ENCODE measurements around the gene SPAG4. TPM values are rescaled to one million over a fixed set of nuclear protein-coding genes. Genes with fewer than 3 reads are reported as not detected.

Gene SPAG4
- polyA plus RNA-seq, 1 donor from 2014 or later: 1.9 TPM

DNA sequence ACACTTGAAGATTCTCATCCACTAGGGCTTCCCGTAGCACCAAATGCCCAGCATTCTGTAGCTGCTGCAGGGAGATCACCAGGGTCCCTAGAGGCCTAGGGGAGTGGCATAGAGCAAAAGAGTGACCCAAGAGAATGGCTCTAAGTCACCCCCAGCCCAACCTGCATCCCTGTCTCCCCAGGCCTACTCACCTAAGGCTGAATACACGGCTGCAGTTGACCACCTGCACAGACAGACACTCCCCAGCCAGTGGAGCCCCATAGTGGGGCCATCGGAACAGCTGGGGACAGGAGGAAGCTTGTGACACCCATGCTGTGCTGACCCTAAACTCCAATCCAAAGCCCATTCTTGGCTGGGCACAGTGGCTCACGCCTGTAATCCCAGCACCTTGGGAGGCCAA lies 9.5 kb upstream of the SPAG4 start:
- no peaks in the 10 kb centered on the region for H3K9me3 Mint-ChIP-seq
- H3K36me3 Mint-ChIP-seq: no peaks in the 10 kb centered on the region
- peaks cover 2 to 11% (median 8%) of the 10 kb centered on the region in 3 donors for H3K4me1 Mint-ChIP-seq
- no peak overlapping the region for H3K4me3 Mint-ChIP-seq
- H3K27ac Mint-ChIP-seq: no peak overlapping the region
- peaks cover 2% of the 10 kb centered on the region for H3K27me3 Mint-ChIP-seq

DNA sequence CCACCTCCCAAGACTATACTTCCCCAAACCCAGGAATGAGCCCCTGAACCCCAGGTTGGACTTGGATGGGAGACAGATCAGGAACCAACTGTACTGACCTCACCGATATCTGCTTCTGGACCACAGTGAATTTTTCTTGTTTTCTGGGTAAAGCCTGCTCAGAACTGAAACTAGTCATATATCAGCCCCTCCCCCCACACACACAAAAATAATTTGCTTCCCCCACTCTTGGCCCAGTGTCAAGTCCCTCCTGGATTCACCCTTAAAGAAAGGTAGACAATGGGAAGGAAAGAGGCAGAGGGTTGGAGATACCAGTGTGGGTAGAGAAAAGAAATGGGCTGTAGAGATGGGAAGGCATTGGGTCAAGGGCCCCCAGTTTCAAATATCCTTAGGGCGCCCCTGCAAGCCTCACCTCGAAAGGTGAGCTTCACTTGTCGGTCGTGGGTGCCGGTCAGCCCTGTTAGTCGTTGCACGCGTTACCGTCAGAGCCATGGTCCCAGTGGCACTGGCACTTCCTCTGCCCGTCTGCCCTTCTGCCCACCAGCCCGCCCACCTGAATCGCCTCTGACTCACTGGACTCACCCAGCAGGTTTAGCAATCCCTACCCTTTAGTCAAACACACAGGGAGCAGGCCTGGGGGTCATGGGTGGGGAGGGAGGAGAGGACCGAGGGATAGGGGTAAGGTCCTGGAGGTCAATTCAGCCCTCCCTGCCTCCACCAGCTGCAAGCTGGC lies 8.5 kb upstream of the SPAG4 start:
- H3K36me3 Mint-ChIP-seq: no peaks in the 10 kb centered on the region
- H3K27me3 Mint-ChIP-seq: no peaks in the 10 kb centered on the region
- H3K4me1 Mint-ChIP-seq: peaks cover 4 to 12% (median 9%) of the 10 kb centered on the region in 3 donors
- H3K4me3 Mint-ChIP-seq: no peak overlapping the region
- no peaks in the 10 kb centered on the region for H3K9me3 Mint-ChIP-seq
- H3K27ac Mint-ChIP-seq: no peak overlapping the region

DNA sequence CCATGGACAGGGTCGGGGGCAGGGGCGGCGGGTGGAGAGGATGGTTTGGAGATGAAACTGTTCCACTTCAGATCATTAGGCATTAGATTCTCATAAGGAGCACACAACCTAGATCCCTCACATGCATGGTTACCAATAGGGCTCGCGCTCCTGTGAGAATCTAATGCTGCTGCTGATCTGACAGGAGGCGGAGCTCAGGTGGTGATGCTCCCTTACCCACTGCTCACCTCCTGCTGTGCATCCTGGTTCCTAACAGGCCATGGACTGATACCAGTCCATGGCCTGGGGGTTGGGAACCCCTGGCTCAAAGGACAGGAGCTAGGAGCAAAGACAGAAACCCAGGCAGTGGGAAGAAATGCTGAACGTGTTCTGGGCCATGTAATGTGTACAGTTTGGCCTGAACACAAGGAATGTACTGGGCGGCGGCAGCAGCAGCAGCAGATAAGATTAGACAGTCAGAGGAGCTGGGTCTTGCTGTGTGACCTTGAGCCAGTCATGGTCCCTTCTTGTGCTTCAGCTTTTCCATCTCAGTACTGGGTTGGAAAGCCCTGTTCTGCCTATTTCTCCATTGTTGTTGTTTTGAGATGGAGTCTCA lies 4.7 kb upstream of the SPAG4 start:
- no peaks in the 10 kb centered on the region for H3K9me3 Mint-ChIP-seq
- H3K4me1 Mint-ChIP-seq: peaks cover 0 to 13% (median 11%) of the 10 kb centered on the region in 3 donors
- peak overlapping the region in 1 of 4 donors; percentile 54 for H3K4me3 Mint-ChIP-seq
- peaks cover 2% of the 10 kb centered on the region for H3K27me3 Mint-ChIP-seq
- H3K27ac Mint-ChIP-seq: peak overlapping the region in 2 of 3 donors; percentile 91 to 97
- H3K36me3 Mint-ChIP-seq: no peaks in the 10 kb centered on the region

DNA sequence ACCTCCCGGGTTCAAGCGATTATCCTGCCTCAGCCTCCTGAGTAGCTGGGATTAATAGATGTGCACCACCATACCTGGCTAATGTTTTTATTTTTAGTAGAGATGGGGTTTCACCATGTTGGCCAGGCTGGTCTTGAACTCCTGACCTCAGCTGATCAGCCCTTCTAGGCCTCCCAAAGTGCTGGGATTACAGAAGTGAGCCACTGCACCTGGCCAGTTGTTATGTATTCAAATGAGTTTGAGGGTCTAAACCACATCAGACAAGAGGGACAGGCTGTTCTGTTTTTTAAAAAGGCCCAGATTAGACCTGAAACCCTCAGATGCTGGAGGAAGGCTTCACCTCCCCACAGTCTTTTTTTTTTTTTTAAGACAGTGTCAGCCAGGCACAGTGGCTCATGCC lies 4.1 kb upstream of the SPAG4 start:
- Mint-ChIP-seq H3K27ac (peak overlapping the region in 2 of 3 donors; percentile 91 to 97), H3K27me3 (peaks cover 2% of the 10 kb centered on the region), H3K9me3 (no peaks in the 10 kb centered on the region), H3K36me3 (no peaks in the 10 kb centered on the region), H3K4me1 (peaks cover 4 to 14% (median 11%) of the 10 kb centered on the region in 3 donors), H3K4me3 (peak overlapping the region in 3 of 4 donors; percentile 75 to 83 (median 82))

DNA sequence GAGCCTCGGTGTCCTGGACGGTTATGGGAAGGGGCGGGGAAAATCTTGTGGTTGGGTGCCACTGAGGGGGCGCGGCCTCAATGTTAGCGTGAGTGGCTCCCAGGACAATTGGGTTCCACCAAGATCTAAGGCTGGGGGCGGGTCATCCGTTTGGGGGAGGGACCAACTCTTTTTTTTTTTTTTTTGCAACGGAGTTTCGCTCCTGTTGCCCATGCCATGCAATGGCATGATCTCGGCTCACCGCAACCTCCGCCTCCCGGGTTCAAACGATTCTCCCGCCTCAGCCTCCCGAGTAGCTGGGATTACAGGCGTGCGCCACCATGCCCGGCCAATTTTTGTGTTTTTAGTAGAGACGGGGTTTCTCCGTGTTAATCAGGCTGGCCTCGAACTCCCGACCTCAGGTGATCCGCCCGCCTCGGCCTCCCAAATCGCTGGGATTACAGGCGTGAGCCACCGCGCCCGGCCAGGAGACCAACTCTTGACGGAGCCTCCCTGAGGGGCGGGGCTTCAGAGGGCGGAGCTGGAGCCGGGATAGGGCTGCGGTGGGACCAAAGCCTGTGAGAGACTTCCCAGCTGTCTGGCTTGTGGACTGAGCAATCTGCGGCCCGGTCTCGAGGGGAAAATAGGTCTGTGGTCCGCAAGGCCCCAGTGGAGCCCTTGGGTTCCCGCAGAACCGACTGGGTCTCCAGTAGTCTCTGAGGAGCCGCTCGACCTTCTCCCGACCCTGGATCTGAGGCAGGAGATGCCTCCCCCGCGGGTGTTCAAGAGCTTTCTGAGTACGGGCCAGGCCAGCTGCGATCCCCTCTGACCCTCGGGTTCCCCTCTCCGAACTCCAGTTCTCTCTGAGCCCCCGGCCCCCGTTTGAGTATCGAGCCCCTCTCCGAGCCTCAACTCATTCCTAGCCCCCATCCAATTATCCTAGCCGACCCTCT lies 1.1 kb downstream of the SPAG4 start:
- no peaks in the 10 kb centered on the region for H3K9me3 Mint-ChIP-seq
- peak overlapping the region; percentile 83 to 100 (median 96) for H3K27ac Mint-ChIP-seq
- peak overlapping the region; percentile 81 to 95 (median 90) for H3K4me3 Mint-ChIP-seq
- peaks cover 17 to 28% (median 21%) of the 10 kb centered on the region in 3 donors for H3K4me1 Mint-ChIP-seq
- H3K27me3 Mint-ChIP-seq: peaks cover 15% of the 10 kb centered on the region
- no peaks in the 10 kb centered on the region for H3K36me3 Mint-ChIP-seq

DNA sequence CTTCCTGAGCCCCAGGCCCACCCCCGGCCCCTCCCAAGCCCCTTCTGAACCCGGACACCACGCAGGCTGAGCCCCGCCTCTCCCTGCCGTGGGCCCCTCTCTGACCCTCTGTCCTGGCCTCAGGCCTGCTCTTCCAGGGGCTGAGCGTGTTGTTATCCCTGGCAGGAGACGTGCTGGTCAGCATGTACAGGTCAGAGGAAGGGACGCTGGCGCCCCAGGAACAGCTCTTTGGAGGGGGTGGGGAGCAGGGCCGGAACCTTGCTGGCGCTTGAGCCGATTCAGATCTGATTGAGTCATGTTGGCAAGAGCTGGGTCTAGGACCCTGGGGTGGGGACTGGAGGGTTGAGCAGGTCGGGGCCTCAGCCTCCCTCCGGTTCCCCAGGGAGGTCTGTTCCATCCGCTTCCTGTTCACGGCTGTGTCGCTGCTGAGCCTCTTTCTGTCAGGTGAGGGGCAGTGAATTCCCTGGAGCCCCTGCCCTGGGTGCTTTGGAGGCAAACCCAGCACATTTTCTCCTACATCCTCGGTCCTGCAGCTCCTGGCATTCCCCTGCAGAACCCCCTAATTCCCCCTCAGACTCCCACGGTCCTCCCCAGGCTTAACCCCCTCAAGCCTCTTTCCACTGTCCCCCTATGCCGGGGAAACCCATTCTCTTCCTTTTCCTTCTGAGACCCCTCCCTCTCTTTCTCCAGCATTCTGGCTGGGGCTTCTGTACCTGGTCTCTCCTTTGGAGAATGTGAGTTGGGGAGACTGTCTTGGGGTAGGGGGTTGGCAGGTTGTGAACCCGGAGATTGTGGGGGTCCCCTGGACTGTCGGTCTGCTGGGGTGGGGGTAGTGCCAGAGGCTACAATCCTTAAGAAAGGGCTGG lies 2.0 kb downstream of the SPAG4 start:
- H3K27ac Mint-ChIP-seq: peak overlapping the region; percentile 10 to 100 (median 96)
- no peaks in the 10 kb centered on the region for H3K36me3 Mint-ChIP-seq
- H3K4me1 Mint-ChIP-seq: peaks cover 15 to 26% (median 21%) of the 10 kb centered on the region in 3 donors
- peak overlapping the region; percentile 81 to 95 (median 90) for H3K4me3 Mint-ChIP-seq
- no peaks in the 10 kb centered on the region for H3K9me3 Mint-ChIP-seq
- peaks cover 15% of the 10 kb centered on the region for H3K27me3 Mint-ChIP-seq

DNA sequence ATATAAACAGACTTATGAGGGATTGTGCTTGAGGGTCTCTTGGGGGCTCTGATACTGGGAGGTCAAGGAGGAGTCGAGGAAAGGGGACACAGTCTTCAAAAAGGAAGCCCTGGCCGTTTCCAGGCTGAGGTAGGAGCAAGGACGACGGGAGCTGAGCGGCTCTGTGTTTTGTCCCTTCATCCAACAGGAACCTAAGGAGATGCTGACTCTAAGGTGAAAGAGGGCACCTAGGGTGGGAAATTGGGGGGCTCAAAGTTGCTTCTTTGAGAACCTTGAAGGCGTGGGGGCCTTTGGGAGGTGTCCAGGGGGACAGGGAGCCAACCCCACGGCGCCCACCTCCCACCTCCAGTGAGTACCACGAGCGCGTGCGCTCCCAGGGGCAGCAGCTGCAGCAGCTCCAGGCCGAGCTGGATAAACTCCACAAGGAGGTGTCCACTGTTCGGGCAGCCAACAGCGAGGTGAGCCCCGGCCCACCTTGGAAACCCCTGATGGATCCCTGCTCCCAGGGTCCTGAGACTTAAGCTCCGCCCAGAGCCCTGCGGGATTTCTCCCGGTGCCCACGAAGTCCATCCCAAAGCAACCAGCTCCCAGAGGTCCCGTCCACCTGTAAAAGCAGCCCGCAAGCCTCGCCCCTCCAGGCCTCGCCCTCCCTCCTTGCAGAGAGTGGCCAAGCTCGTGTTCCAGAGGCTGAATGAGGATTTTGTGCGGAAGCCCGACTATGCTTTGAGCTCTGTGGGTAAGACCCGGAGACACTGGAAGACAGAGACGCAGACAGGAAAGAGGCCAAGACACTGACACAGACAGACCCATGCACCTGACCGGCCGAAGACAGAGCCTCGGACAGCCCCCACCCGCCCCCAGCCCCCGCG lies 2.9 kb downstream of the SPAG4 start:
- H3K27me3 Mint-ChIP-seq: peaks cover 15% of the 10 kb centered on the region
- peaks cover 15 to 26% (median 21%) of the 10 kb centered on the region in 3 donors for H3K4me1 Mint-ChIP-seq
- peak overlapping the region; percentile 81 to 96 (median 92) for H3K4me3 Mint-ChIP-seq
- no peaks in the 10 kb centered on the region for H3K36me3 Mint-ChIP-seq
- H3K9me3 Mint-ChIP-seq: no peaks in the 10 kb centered on the region
- H3K27ac Mint-ChIP-seq: peak overlapping the region in 2 of 3 donors; percentile 87 to 96

DNA sequence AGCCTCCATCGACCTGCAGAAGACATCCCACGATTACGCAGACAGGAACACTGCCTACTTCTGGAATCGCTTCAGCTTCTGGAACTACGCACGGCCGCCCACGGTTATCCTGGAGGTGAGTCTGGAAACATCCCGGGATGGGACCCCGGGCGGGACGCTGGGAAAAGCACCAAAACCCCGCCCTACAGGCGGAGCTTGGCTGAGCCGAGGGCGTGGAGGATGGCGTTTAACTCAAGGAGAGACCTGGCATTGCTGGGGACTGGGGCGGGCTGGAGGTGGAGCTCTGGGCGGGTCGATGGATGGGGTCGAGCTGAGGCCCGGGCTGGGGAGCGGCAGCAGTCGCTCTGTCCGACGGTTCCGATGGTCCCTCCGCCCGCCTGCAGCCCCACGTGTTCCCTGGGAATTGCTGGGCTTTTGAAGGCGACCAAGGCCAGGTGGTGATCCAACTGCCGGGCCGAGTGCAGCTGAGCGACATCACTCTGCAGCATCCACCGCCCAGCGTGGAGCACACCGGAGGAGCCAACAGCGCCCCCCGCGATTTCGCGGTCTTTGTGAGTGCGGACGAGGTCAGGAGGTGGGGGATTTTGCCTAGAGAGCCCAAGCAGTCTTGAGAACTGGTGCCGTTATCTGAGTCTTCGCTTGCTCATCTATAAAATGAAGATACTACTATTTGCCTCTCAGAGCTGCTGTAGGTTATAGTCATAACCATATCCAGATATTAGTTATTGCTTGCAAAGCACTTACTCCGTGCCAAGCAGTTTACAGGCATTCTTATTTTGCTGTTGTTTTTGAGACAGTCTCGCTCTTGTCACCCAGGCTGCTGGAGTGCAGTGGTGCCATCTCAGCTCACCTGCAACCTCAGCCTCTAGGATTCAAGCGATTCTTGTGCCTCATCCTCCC lies 3.8 kb downstream of the SPAG4 start:
- Mint-ChIP-seq H3K36me3 (no peaks in the 10 kb centered on the region), H3K4me1 (peaks cover 15 to 24% (median 21%) of the 10 kb centered on the region in 3 donors), H3K9me3 (no peaks in the 10 kb centered on the region), H3K27ac (peak overlapping the region; percentile 87 to 96 (median 89)), H3K27me3 (peaks cover 15% of the 10 kb centered on the region), H3K4me3 (peak overlapping the region; percentile 81 to 96 (median 92))

DNA sequence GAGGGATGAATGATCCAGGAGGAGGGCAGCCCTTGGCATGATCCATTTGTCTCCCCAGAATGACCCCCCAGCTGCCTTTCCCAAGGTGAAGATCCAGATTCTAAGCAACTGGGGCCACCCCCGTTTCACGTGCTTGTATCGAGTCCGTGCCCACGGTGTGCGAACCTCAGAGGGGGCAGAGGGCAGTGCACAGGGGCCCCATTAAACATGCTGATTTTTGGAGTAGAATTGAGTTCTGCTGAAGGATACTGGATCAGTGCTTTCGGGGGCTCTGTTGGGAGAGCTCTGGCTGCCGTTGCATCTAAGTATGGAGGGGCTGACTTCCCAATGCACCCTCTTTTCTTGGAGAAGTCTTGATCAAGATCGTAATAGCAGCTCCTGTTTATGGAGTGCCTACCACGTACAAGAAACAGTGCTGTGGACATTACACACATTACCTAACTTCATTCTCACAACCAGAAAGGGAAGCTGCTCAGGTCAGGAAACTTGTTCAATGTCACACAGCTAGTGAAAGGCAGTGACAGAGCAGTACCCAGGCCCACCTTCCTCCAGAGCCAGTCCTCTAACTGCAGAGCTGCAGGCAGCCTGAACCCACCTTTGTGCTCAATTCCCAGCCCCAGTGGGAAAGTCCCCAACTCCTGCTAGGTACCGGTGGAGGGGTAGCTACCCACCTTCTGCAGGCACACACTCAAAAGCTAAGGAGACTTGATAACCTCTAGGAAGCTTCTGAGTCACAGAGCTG lies 5.4 kb downstream of the SPAG4 start:
- Mint-ChIP-seq H3K27me3 (peaks cover 13% of the 10 kb centered on the region), H3K9me3 (no peaks in the 10 kb centered on the region), H3K27ac (peak overlapping the region in 1 of 3 donors; percentile 23), H3K4me1 (peaks cover 12 to 21% (median 20%) of the 10 kb centered on the region in 3 donors), H3K4me3 (peak overlapping the region in 2 of 4 donors; percentile 63 to 68), H3K36me3 (peaks cover 4% of the 10 kb centered on the region)

DNA sequence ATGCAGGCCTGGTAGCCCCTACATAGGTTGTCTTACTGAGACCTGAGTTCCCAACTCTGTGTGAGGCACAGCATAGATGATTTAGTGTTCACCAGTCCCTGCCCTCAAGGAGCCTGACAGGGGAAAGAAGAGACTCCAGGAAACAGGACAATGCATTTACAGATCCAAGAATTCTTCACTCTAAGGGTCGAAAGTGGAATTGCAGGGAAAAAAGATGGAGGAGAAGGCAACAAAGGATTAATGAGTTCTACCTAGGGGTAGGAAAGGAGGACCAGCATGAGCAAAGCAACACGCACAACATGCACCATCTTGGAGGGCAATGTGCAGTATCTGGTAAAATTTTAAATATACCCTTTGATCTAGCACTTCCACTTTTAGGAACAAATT lies 5.9 kb downstream of the SPAG4 start:
- Mint-ChIP-seq H3K27ac (peak overlapping the region in 2 of 3 donors; percentile 23 to 63), H3K27me3 (peaks cover 13% of the 10 kb centered on the region)

DNA sequence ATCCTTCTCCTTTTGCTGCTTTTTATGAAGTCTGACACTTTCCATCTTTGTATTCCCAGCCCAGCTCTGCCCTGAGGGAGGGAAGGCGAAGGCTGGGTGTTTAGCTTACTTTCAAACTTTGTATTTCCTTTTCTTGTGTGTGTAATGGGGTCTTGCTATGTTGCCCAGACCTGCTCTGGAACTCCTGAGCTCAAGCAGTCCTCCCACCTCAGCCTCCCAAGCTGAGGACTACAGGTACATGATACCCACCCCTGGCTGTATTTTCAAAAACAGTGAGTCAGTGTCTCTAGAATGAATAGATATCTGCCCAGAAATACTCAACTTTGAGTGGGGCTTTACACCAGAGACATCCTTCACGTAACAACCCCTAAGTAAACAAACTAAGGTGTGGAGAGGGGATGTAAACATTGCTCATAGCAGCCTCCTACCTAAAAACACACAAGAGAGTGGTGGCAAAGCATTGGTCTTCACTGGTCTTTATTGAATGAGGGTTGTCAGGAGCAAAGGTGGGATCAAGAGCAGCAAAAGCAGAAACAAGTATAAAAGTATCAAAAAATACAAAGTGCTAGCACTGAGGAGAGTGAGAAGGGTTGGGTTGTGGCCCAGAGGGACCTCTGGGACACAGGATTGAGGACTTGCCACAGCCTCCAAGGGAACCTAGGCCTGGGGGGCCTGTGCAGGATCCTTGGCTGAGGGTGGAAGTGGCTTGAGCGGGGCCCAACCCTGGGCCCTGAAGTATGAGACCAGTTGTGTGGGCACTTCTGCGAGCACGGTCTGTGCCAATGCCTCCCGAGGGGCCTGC lies 10.2 kb downstream of the SPAG4 start:
- no peaks in the 10 kb centered on the region for H3K4me1 Mint-ChIP-seq
- no peak overlapping the region for H3K27ac Mint-ChIP-seq
- H3K27me3 Mint-ChIP-seq: no peaks in the 10 kb centered on the region
- peaks cover 7% of the 10 kb centered on the region for H3K36me3 Mint-ChIP-seq
- no peak overlapping the region for H3K4me3 Mint-ChIP-seq
- no peaks in the 10 kb centered on the region for H3K9me3 Mint-ChIP-seq

More for the DNA sequence above, 5.9 kb downstream of the SPAG4 start:
- Mint-ChIP-seq H3K9me3 (no peaks in the 10 kb centered on the region), H3K4me1 (peaks cover 12 to 19% (median 16%) of the 10 kb centered on the region in 3 donors), H3K4me3 (no peak overlapping the region), H3K36me3 (peaks cover 4% of the 10 kb centered on the region)

Measured in IgD-negative memory B cell (primary cell).